ENCODE results near the gene GNG7. TPM values are rescaled to one million over a fixed set of nuclear protein-coding genes. Genes with fewer than 3 reads are reported as not detected.

GNG7 gene
- polyA plus RNA-seq, 3 donors from 2014 or later = 0.22 to 0.84 (median 0.33) TPM

DNA sequence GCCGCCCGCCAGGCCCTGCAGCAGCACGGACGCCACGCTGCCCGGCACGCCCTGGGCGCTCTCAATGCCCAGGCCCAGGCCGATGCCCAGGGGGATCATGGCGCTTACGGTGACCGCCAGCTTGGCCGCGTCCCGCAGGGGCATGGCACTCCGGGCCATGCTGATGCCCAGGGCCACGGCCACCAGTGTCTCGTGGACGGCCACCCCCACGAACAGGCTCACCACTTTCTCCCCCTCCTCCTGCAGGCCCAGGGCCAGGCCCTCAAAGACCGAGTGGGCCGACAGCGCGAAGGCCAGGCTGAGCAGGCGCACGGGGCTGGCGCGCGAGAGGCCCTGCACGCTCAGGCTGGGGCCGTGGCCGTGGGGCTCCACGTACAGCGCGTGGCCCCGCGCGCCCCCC lies 30.4 kb upstream of the GNG7 start:
- no peak for DNase-seq
- peaks cover 0 to 12% (median 9%) of the 10 kb centered on the region in 3 donors for H3K36me3 Mint-ChIP-seq
- no peaks in the 10 kb centered on the region for H3K9me3 Mint-ChIP-seq
- H3K4me3 Mint-ChIP-seq = no peak overlapping the region
- H3K4me1 Mint-ChIP-seq = peaks cover 13 to 22% of the 10 kb centered on the region in 2 donors
- H3K27me3 Mint-ChIP-seq (ENCODE audit: low read depth in 3 of 3) = peaks cover 0 to 3% (median 3%) of the 10 kb centered on the region in 3 donors
- H3K27ac Mint-ChIP-seq = no peak overlapping the region

DNA sequence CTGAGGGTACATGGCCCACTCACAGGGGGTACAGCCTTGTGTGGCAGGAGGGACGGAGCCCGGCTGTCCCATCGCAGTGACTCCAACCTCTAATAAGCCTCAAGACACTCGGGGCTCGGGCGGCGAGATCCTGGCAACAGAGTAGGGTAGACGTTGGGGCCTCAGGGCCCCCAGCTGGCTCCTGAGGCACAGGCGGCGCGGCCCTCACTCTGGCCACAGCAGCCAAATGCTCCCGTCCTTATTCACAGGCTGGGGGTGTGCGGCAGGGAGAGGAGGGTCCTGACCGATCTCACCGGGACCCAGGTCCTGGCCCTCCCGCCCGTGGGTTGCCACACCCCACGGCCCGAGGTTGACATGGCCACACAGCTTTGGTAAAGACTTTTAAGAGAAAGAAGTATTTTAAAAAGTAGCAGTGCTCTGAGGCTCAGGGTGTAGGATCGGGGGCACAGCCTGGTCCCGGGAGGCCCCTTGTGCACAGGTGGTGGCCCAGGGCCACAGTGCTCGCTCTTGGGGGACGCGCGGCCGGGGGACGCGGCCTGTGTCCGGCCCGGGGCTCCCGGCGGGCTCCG lies 29.7 kb upstream of the GNG7 start:
- H3K4me1 Mint-ChIP-seq = peaks cover 13 to 19% of the 10 kb centered on the region in 2 donors
- peaks cover 0 to 3% (median 3%) of the 10 kb centered on the region in 3 donors for H3K27me3 Mint-ChIP-seq (ENCODE audit: low read depth in 3 of 3)
- no peak overlapping the region for H3K4me3 Mint-ChIP-seq
- H3K36me3 Mint-ChIP-seq = peaks cover 0 to 12% (median 9%) of the 10 kb centered on the region in 3 donors
- H3K9me3 Mint-ChIP-seq = no peaks in the 10 kb centered on the region
- DNase-seq = no peak
- H3K27ac Mint-ChIP-seq = peak overlapping the region in 1 of 6 donors; percentile 46

- no peak for DNase-seq
- H3K4me1 Mint-ChIP-seq = peaks cover 10 to 11% of the 10 kb centered on the region in 2 donors
- H3K36me3 Mint-ChIP-seq = peaks cover 0 to 11% (median 4%) of the 10 kb centered on the region in 3 donors
- H3K4me3 Mint-ChIP-seq = no peak overlapping the region
- peaks cover 0 to 3% (median 3%) of the 10 kb centered on the region in 3 donors for H3K27me3 Mint-ChIP-seq (ENCODE audit: low read depth in 3 of 3)
- H3K9me3 Mint-ChIP-seq = no peaks in the 10 kb centered on the region
- H3K27ac Mint-ChIP-seq = no peak overlapping the region
Observed at GRCh38 chr19:2731181-2731995, 28.9 kb upstream of the GNG7 start.

- no peak for DNase-seq
- Mint-ChIP-seq H3K4me3 (no peak overlapping the region), H3K27me3 (ENCODE audit: low read depth in 3 of 3) (peaks cover 2 to 5% (median 3%) of the 10 kb centered on the region in 3 donors), H3K36me3 (peaks cover 0 to 5% (median 4%) of the 10 kb centered on the region in 3 donors), H3K27ac (no peak overlapping the region), H3K4me1 (peaks cover 8 to 10% of the 10 kb centered on the region in 2 donors), H3K9me3 (no peaks in the 10 kb centered on the region)
Observed at GRCh38 chr19:2729943-2730818, 27.7 kb upstream of the GNG7 start.

GRCh38 chr19:2728783-2729387 lies 26.4 kb upstream of the GNG7 start:
- Mint-ChIP-seq H3K4me3 (no peak overlapping the region), H3K36me3 (peaks cover 0 to 5% (median under 1%) of the 10 kb centered on the region in 3 donors), H3K27me3 (ENCODE audit: low read depth in 3 of 3) (peaks cover 1 to 5% (median 2%) of the 10 kb centered on the region in 3 donors), H3K27ac (no peak overlapping the region), H3K4me1 (peaks cover 0 to under 1% of the 10 kb centered on the region in 2 donors), H3K9me3 (no peaks in the 10 kb centered on the region)
- DNase-seq = no peak

- H3K27me3 Mint-ChIP-seq (ENCODE audit: low read depth in 3 of 3) = peaks cover 2 to 5% (median 2%) of the 10 kb centered on the region in 3 donors
- no peak overlapping the region for H3K27ac Mint-ChIP-seq
- no peak for DNase-seq
- H3K4me1 Mint-ChIP-seq = no peaks in the 10 kb centered on the region
- H3K9me3 Mint-ChIP-seq = no peaks in the 10 kb centered on the region
- no peak overlapping the region for H3K4me3 Mint-ChIP-seq
- H3K36me3 Mint-ChIP-seq = peaks cover 0 to 4% (median 0%) of the 10 kb centered on the region in 3 donors
Observed at GRCh38 chr19:2727640-2727944, 25.1 kb upstream of the GNG7 start.

DNA sequence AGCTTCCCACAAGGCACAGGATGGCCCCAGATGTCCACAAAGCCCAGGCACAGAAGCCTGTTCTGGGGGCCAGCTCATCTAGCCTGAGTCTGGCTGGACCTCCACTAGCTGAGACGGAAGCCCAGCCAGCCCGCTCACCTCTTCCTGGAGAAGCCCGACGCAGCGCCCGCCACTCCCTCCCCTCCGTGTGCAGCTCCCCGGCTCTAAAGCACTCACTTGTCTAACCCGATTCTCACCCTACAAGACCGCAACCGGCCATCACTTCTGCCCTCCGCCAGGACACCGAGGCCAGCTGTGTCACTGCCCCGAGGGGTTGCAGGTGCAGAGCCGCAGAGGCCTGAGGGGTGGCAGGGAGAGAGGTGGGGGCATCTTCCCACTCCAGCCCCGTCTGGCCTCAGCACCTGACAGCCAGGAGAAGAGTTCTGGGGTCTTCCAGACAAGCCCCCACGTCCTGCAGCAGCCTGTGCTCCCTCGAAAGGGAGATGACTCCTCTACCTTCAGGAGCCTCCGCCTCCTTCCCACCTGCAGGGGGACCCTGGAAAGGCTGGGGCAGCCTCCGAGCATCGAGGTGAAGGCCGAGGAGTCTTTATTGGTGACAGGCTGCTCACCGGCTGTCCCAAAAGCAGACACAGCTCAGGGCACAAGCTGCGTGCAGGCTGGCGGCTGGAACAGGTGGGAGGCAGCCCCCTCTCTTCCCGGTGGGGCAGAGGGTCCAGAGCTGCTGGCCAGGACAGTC lies 24.6 kb upstream of the GNG7 start:
- DNase-seq = no peak
- H3K4me3 Mint-ChIP-seq = no peak overlapping the region
- H3K9me3 Mint-ChIP-seq = no peaks in the 10 kb centered on the region
- H3K4me1 Mint-ChIP-seq = no peaks in the 10 kb centered on the region
- H3K27ac Mint-ChIP-seq = no peak overlapping the region
- H3K36me3 Mint-ChIP-seq = peaks cover 0 to 4% (median 0%) of the 10 kb centered on the region in 3 donors
- H3K27me3 Mint-ChIP-seq (ENCODE audit: low read depth in 3 of 3) = peaks cover 2 to 5% (median 2%) of the 10 kb centered on the region in 3 donors

DNA sequence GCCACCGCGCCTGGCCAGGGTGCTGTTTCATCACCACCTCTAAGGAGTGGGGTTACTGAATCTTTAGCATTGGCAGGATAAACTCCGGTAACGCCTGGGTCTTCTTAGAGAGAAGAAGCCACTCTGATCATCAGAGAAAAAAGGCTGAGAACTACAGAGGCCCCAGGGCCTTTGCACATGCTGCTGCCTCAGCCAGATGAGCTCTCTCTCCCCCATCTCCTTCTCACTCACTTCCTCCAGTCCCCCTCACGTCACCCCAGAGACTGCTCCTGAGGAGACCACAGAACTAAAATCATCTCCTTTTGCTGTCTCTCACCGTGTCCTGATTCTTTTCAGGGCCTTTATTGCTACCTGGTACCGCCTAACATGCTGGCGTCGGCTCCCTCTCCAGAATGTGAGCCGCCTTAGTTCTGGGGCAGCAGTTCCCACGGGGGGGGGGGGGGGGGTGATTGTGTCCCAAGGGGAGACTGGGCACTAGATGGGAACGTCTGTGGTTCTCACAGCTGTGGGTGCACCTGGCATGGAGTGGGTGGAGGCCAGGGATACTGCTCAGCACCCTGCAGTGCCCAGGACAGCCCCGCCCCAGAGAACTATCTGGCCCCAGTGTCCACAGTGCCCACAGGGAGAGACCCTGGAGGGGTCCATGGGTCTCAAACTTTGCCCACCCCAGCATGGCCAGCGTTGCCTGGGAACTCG lies 23.8 kb upstream of the GNG7 start:
- no peak overlapping the region for H3K4me3 Mint-ChIP-seq
- peaks cover 2 to 7% (median 2%) of the 10 kb centered on the region in 3 donors for H3K27me3 Mint-ChIP-seq (ENCODE audit: low read depth in 3 of 3)
- peaks cover 0 to 4% (median 0%) of the 10 kb centered on the region in 3 donors for H3K36me3 Mint-ChIP-seq
- H3K9me3 Mint-ChIP-seq = no peaks in the 10 kb centered on the region
- H3K4me1 Mint-ChIP-seq = no peaks in the 10 kb centered on the region
- no peak overlapping the region for H3K27ac Mint-ChIP-seq
- DNase-seq = no peak

- Mint-ChIP-seq H3K27ac (peak overlapping the region in 1 of 6 donors; percentile 48), H3K36me3 (peaks cover 0 to 4% (median 0%) of the 10 kb centered on the region in 3 donors), H3K9me3 (peaks cover 0 to 1% (median 0%) of the 10 kb centered on the region in 6 donors), H3K4me1 (peaks cover 0 to 4% of the 10 kb centered on the region in 2 donors), H3K4me3 (peak overlapping the region in 1 of 5 donors; percentile 15), H3K27me3 (ENCODE audit: low read depth in 3 of 3) (peaks cover 2 to 10% (median 5%) of the 10 kb centered on the region in 3 donors)
- DNase-seq = no peak
Observed at GRCh38 chr19:2724148-2724557, 21.7 kb upstream of the GNG7 start.

- Mint-ChIP-seq H3K4me3 (no peak overlapping the region), H3K27me3 (ENCODE audit: low read depth in 3 of 3) (peaks cover 2 to 8% (median 5%) of the 10 kb centered on the region in 3 donors), H3K36me3 (peaks cover 0 to 4% (median 0%) of the 10 kb centered on the region in 3 donors), H3K9me3 (peaks cover 0 to 1% (median 0%) of the 10 kb centered on the region in 6 donors), H3K4me1 (peaks cover 0 to 4% of the 10 kb centered on the region in 2 donors), H3K27ac (no peak overlapping the region)
- DNase-seq = no peak
Observed at GRCh38 chr19:2723747-2724146, 21.3 kb upstream of the GNG7 start.

DNA sequence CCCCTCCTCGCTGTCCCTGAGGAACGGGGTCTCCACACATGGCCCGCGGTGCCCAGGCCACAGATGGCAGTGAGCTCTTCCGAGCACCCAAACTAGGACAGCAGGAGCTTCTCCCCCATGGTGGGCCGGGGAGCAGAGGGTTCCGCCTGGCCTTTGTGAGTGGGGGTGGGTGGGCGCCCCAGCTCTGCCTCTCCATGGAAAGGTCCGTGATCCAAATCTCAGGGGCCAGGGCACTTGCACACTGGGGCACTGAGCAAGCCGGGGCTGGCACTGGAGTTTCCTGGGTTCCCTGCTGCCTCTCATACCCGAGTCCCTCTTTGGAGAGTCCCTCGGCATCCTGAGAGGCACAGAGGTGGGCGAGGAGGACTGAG lies 20.8 kb upstream of the GNG7 start:
- Mint-ChIP-seq H3K4me1 (peaks cover 0 to 4% of the 10 kb centered on the region in 2 donors), H3K4me3 (no peak overlapping the region), H3K9me3 (peaks cover 0 to 1% (median 0%) of the 10 kb centered on the region in 6 donors), H3K36me3 (peaks cover 0 to 4% (median 0%) of the 10 kb centered on the region in 3 donors), H3K27me3 (ENCODE audit: low read depth in 3 of 3) (peaks cover 2 to 7% (median 6%) of the 10 kb centered on the region in 3 donors), H3K27ac (no peak overlapping the region)
- DNase-seq = no peak

DNA sequence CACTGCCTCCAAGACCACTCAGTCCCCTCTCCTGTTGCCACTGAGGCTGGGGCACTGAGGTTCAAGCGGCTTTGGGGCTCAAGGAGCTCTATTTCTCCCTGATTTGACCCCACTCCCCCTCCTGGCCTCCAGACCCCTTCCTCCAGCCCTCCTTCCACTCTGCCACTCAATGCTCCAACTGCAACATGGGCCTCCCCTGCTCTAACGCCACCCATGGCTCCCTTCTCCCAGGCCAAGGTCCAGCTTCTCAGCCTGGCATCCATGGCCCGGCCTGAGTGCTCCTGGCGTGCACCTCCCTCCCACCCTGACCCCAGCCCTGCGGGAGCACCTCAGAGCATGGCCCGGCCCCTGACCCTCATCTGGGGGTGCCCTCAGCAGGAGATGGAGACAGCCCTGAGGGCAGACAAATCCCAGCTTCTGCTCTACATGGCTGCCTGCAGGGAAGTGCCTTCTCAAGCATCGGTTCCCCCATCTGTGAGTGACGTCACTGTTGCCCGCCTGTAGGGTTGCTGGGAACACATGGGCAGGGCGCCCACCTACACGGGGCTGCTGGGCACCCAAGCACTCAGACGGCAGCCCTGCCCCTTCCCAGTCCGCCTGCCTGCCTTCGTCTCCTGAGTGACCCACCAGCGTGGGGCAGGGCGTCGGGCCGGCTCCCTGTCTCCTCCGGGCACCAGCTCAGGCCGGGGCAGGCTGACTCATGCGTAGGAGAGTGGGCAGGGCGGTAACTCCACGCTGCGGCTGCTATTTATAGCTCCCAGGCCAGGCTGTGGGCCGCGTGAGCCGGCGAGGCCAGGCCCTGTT lies 20.2 kb upstream of the GNG7 start:
- peaks cover 0 to 1% (median 0%) of the 10 kb centered on the region in 6 donors for H3K9me3 Mint-ChIP-seq
- peaks cover 0 to 4% (median 0%) of the 10 kb centered on the region in 3 donors for H3K36me3 Mint-ChIP-seq
- DNase-seq = no peak
- H3K4me1 Mint-ChIP-seq = peaks cover 0 to 4% of the 10 kb centered on the region in 2 donors
- H3K4me3 Mint-ChIP-seq = no peak overlapping the region
- H3K27me3 Mint-ChIP-seq (ENCODE audit: low read depth in 3 of 3) = peaks cover 2 to 7% (median 6%) of the 10 kb centered on the region in 3 donors
- no peak overlapping the region for H3K27ac Mint-ChIP-seq

All from immature natural killer cell (primary cell).